Nucleus accumbens (tissue), 56 donors: ENCODE data around the gene SFXN3.

Experiments used
- DNase-seq, 56 donors: peaks; one replicate each; lab custom pipeline; 2025; lab: John Stamatoyannopoulos, UW

Gene SFXN3, protein sequence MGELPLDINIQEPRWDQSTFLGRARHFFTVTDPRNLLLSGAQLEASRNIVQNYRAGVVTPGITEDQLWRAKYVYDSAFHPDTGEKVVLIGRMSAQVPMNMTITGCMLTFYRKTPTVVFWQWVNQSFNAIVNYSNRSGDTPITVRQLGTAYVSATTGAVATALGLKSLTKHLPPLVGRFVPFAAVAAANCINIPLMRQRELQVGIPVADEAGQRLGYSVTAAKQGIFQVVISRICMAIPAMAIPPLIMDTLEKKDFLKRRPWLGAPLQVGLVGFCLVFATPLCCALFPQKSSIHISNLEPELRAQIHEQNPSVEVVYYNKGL

DNA sequence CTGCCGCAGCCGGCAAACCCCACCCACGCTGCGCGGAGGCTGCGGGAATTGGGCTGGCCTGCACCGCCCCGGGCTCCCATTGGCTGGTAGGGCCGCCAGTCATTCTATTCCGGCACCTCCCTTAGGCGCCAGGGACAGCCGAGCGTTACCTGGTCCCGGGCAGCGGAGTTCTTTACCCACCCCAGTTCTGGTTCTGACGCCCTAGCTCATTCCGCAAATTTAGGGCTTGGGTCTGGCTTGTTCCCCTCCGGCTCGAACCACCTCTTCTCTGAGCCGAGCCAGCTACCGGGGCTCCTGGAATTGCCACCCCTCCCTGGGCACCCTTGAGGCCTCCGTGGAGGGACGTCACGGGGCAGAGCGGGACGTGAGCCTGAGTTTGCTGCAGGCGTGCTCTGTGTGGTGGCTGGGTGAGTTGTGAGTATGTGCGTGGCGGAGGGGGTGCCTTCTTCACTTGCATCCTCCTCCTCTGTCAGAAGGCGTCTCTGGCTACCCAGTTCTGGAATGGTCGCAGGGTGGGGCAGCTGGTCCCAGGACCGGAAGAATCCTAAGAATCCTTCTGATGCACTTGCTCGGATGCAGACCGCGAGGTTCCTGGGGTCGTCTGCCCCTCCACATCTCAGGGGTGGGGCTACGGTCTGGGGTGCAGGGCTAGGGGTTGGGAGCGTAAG is at the start of gene SFXN3, which contains the start of gene PDZD7:
Gene SFXN3 (plus strand): TSS at position 107 of the 668 bp plus-strand sequence. CDS start 3,461 bp downstream, outside the sequence.
Gene PDZD7 (minus strand): TSS at position 2 of the 668 bp plus-strand sequence. CDS start 910 bp downstream, outside the sequence.
- peak; percentile 64 to 98 (median 92) for DNase-seq

DNA sequence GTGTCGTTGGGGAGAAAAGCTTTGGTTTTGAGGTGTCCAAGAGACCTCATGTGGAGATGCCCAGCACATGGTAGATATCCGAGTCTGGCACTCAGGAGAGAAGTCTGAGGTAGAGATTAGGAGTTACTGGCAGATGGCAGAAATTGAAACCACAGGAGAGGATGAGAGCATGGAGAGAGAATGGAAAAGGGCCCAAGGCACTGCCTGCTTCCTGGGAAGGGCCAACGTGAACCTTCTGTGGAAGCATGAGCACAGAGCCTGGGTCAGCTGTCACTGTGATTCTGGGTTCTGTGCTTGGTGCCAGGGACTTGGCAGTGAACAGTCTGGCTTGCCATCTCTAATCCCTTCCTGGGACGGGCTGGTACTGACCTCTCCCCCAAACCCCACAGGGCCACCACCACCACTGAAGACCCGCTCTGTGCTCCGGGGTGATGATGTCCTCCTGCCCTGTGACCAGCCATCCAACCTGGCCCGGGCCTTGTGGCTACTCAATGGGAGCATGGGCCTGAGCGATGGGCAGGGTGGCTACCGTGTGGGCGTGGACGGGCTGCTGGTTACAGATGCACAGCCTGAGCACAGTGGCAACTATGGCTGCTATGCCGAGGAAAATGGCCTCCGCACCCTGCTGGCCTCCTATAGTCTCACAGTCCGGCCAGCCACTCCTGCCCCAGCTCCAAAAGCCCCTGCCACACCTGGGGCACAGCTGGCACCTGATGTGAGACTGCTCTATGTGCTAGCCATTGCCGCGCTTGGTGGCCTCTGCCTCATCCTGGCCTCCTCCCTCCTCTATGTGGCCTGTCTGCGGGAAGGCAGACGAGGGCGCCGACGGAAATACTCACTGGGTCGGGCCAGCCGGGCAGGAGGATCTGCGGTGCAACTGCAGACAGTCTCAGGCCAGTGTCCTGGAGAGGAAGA is 47.9 kb upstream of the SFXN3 start:
- DNase-seq, result peak in 1 of 56 donors; percentile 36

DNA sequence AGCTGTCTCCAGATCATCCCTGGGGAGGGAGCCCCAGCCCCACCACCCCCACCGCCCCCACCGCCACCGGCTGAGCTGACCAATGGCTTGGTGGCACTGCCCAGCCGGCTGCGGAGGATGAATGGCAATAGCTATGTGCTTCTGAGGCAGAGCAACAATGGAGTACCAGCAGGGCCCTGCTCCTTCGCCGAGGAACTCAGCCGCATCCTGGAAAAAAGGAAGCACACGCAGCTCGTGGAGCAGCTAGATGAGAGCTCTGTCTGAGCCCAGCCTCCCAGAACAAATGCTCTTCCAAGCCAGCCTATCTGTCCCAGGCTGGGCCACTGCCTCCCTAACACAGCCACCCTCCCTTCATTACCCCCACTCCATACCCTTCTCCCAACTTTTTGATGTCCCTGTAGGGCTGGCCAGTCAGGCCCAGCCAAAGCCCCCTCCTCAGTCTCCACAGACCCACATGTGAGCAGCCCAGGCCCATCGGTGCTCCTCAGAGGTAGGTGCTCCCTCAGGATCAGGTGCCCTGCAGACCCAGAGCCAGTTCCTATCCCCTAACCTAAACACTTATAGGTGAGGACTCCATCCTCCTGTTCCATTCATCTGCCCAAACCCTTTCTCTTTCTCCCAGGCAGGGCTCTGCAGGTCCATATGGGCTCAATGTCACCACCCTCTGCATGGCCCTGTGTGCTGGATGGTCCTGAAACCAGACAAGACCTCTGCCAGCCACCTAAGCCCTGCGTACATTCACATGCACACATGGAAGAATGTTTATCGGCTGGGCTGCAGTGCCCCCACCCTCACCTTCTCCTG is 47.0 kb upstream of the SFXN3 start:
- DNase-seq, result no peak

DNA sequence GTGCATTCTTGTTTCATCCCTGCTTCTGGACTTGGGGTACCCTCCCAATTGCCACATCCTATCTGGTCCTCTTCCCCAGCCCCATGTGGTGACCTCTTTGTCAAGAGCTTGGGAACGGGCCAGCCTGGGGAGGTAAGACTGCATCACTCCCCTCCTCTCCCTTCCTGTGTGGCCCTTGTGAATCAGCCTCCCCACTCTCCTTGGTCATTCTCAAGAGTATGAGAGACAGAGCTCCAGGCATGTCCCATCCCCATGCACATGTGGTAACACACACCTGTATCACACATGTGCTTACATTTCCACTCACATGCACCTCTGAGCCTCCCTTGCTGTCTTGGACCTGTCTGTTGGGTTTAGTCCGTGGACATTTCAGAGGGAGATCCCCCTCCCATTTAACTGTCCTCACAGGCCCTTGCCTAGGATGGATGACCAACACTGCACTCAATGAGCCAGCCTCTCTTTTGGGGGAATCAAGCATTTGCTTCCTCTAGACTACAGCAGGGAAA is 46.3 kb upstream of the SFXN3 start:
- no peak for DNase-seq

DNA sequence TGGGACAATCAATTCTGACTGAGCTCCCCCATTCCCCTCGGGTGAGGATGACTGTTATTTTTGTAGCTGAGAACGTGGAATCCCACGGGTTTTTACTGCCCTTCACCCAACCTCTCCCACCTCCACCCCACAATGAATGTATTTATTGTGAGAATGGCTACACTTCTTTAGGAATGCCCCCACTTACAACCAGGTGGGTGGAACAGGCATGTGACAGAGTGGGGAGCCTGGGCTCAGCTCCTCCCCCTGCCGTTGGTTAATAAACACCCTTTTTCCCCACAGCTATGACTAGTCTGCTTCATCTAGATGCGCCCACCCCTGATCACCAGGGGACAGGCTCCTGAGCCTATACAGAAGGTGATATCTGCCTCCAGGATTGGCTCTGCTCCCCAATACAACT is 45.7 kb upstream of the SFXN3 start:
- DNase-seq, result peak in 6 of 56 donors; percentile 15 to 34 (median 26)

DNA sequence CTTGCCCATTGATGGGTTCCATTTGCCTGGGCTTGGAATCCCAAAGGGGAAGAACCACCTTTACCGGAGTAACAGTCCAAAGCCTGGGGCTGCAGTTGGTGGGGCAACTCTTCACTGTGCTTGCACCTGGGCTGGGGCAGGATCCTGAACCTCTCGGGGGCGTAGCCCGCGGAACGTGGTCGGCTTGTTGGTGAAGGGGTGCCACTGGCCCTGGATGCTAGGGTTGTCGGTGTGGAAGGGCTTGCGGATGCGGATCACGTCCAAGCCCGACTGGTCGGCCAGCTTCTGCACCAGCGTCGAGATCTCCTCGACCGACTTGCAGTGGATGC is 44.4 kb upstream of the SFXN3 start:
- DNase-seq, result no peak

DNA sequence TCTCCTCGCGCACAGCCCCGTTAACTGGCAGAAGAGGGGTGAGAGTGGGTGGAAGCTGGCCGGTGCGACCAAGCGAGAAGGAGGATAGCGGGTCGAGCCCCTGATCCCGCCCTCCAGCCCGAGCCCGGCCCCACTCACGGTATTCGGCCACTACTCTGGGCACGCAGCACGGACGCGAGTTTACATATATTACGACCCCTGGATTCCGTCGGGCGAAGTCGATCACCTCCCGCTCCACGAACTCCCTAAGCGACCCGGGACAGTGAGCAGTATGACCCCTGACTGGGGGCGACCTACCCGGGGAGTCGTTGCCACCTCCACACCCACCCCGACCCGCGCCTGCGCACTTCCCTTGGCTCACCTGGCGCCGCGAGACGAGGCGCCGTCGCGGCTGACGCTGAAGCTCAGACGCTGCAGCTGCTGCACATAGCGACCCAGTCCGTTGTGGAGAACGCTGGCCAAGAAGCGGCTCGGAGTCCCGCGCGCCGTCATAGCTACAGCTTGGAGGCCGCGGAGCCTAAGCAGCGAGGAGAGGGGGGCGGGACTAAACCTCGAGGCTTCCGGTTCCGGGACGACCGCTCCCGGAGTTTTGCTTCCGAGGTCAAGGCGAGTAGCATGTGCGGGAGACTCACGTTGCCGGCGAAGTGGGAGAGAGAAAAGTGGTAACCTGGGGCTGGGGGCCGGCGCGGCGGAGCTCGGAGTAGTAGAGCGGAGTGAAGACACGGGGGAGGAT is 43.9 kb upstream of the SFXN3 start, which contains the start of the genes MRPL43 and TWNK:
Gene MRPL43 (minus strand): TSS at position 546 of the 733 bp plus-strand sequence. CDS start 54 bp downstream, at position 492.
Gene TWNK (plus strand): TSS at position 592 of the 733 bp plus-strand sequence. CDS start 668 bp downstream, outside the sequence.
- DNase-seq, result peak in 54 of 56 donors; percentile 47 to 93 (median 80)

DNA sequence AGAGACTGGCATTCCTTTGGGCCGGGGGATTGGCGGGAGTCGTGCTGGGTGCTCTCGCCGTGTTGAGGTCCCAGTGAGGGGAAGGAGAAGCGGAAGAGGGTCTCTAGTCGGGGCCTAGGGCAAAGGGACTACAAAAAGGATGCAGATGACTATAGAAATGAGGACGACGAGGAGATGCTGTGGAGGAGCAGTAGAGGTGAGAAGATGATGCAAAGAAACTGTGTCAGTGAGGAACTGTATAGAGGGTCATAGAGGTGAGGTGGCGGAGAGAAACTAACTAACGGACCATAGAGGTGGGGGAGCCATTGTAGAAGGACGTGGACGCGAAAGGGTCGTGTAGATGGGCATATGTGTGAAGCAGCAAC is 43.4 kb upstream of the SFXN3 start:
- no peak for DNase-seq

DNA sequence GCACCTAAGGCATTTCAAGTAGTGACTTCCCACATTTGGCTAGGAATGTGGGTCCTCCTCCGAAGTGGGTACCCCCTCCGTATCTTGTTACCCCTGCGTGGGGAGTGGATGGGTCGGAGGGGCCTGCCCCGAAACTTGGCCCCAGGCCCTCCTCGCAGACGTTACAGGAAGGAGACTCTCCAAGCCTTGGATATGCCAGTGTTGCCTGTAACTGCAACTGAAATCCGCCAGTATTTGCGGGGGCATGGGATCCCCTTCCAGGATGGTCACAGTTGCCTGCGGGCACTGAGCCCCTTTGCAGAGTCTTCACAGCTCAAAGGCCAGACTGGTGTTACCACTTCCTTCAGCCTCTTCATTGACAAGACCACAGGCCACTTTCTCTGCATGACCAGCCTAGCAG is 42.9 kb upstream of the SFXN3 start:
- no peak for DNase-seq

DNA sequence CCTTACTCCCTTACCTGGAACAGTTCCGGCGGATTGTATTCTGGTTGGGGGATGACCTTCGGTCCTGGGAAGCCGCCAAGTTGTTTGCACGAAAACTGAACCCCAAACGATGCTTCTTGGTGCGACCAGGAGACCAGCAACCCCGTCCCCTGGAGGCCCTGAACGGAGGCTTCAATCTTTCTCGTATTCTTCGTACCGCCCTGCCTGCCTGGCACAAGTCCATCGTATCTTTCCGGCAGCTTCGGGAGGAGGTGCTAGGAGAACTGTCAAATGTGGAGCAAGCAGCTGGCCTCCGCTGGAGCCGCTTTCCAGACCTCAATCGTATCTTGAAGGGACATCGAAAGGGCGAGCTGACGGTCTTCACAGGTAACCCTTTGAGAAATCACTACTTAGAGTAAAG is 41.9 kb upstream of the SFXN3 start:
- DNase-seq, result no peak

DNA sequence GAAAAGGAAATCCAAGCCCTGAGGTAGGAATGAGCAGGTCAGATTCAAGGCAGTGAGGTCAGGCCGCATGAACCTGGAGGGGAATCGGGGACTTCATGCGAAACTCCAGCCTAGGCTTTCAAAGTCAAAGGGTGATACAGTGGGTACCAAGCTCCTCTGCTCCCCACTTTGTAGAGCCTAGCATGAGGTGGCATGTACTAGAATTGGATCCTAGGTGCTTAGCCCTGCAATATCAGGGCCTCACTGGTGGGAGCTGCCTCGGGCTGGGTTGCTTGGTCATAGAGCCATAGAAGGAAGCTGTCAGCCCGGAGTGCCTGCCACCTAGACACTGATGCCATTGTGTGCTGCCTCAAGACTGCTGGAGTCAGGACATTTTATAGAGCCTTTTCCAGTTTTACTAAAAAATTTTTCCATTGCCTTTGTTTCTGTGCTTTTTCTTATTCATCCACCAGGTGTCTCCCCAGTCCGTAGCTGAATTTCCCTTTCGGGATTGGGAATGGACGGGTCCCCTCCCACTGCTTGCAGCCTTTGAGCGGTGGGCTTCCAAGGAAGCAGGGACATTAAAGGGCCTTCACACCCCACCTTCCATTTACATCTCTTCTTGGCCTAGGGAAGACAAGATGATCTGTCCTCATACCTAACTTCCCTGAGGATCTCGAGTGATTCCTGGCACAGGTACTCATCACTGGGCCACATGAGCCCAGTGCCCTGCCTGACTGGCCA is 36.9 kb upstream of the SFXN3 start:
- DNase-seq, result peak in 33 of 56 donors; percentile 9 to 73 (median 38)

DNA sequence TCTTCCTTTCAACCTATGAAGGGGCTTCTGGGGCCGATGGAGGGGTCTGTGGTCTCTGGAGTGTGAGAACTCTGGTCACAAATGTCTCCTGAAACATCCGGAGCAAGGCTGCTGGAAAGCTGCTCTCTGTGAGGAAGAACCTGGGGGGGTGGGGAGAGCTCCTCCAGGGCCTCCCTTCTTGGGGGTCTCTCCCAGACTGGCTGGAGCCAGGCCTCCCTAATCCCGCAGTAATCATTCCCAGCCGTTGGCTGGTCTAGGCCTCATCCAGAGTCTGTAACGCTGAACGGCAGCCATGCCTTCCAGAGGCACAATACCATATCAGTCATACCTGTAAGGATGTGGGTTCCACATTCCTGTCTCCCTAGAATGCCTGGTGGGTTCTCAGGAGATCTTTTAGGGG is 35.9 kb upstream of the SFXN3 start:
- DNase-seq, result no peak

DNA sequence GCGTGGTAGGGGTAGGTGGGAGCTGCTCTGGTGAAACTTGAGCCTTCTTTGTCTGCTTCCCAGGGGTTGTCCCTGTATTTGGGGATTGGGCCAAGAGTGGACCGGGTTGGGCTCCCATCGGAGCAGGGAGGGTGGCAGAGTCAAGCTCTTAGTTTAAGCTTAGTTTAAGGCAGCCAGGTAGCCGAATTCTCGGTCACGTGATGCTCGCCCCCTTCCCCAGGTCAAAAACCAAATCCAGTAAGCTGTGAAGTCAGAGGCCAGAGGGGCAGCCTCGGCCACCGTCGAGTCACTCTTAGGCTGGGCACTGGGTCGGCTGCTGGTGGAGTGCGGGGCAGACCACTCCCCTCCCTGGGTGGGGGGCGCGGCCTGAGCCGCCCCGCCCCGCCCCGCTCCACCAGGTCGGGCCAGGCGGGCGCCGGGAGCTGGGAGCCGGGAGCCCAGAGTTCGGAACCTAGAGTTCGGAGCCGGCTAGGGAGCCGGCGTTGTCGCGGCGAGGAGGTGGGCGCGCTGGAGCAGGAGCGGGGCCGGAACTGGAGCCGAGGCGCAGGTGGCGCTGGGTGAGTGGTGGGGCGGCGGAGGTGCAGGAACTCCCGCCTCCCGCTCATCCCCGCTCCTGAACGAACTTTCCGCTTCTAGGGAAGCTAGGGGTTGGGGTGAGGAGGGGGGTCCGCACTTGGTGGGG is 34.2 kb upstream of the SFXN3 start:
- peak in 8 of 56 donors; percentile 39 to 63 (median 48) for DNase-seq

DNA sequence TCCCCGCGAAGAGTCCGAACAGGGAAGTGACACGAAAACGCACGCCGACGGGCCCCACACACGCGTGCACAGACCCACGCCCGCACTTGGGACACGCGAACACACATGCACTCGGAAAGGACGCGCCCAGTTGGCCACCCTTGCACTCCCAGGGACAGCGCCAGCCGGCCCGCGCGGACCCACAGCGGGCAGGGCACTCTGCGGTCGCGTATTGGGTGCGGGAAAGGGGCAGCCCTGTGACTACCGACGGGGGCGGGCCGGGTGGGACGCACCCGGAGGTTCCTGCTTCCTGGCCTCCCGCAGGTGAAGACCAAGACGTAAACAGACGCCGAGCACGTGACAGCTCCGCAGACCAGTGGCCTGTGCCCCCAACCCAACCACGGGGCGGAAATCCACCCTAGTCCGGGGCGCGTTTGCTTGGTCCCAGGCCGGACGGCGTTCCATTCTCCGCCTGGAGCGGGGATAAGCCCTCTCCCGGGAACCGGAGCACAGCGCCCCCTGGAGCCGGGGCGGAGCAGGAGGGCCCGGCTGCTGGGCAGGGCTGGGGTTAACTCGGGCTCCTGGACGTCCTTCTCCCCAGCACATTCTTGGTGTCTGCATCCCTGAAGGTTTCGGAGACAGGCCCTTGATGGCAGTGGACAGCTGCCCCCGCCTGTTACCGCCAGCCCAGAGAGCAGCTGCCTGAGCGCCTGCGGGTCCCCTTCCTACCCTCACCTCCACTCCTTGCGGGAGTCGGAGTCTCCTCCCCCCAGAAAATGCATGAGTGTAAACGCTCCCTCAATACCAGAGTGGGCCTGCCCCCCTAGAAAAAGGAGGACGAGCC is 33.5 kb upstream of the SFXN3 start:
- peak in 42 of 56 donors; percentile 31 to 95 (median 70) for DNase-seq

DNA sequence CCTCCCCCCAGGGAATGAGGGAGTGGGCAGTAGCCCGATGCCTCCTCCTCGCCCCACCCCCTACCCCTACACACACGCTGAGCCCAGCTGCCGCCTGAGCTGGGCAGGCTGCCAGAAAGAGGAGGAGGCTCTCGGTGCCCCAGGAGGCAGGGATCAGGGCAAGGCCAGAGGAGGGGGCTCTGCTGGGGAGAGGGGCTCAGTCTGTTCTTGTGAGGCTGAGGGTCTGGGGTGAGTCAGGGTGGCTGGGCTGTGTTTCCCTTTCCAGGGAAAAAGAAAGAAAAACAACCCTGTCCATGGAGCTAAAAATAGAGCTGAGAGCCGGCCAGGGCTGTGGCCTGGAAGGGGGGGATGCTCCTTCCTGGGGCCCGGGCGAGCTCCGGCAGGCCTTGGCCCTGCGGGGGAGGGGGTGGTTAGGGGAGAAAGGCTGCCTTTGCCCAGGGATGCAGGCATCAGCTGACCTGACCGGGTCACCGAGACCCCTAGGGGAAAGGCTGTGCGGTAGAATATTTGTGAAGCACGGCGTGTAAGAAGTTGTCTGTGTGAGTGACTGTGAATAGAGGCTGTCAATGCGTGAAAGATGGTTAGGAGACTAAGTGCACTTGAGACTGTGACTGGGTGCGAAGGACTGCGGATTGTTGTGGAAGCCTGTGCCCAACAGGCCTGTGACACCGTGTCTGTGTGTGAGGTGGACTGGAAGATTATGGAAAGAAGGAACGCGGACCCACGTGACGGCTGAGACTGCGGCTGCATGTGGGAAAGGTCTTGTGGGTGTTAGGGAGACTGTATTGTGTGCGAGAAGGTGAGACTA is 32.6 kb upstream of the SFXN3 start:
- DNase-seq, result peak; percentile 42 to 95 (median 86)
